Breast epithelium (tissue), 4 donors: ENCODE measurements around the gene PHLPP2. TPM values are rescaled to one million over a fixed set of nuclear protein-coding genes. Genes with fewer than 3 reads are reported as not detected.
A peak's percentile ranks its signal among the peaks of the same experiment; 100 is the strongest.

ENCODE experiments used
- DNase-seq, 2 donors: peaks; one replicate each; pipeline ENCODE4 v3.0.0-alpha.2; 2019; ENCODE audit warnings: low spot score in 2 of 2
- H3K27ac ChIP-seq, 2 donors: fragments of 200-600 bp; sonication (generic) in 1 of 2; one replicate each; pipeline ENCODE4 v1.5.1; 2016 to 2019; ENCODE audit warnings: mild to moderate bottlenecking in 1 of 2
- H3K27me3 ChIP-seq, 2 donors: fragments of 200-600 bp; sonication (generic) in 1 of 2; one replicate each; pipeline versions ENCODE4 v1.5.1 to v1.6.0; 2017 to 2019; ENCODE audit warnings: control low read depth in 1 of 2, mild to moderate bottlenecking in 1 of 2
- H3K36me3 ChIP-seq: fragments of 200-600 bp; one replicate; pipeline ENCODE4 v1.5.1; 2019
- H3K4me1 ChIP-seq, 2 donors: fragments of 200-600 bp; sonication (generic); one replicate each; pipeline ENCODE4 v1.5.1; 2016 to 2019; ENCODE audit warnings: control low read depth in 1 of 2
- H3K4me3 ChIP-seq, 3 donors: fragments of 200-600 bp; sonication (generic); 1 replicate in 2 of 3; 2 replicates in 1 of 3; pipeline ENCODE4 v1.5.1; 2016 to 2019; ENCODE audit warnings: mild to moderate bottlenecking in 3 of 3, moderate library complexity in 2 of 3
- H3K9me3 ChIP-seq, 2 donors: fragments of 200-600 bp; sonication (generic) in 1 of 2; one replicate each; pipeline ENCODE4 v1.5.1; 2016 to 2019; ENCODE audit warnings: control low read depth in 1 of 2
- CTCF ChIP-seq, 3 donors: fragments of 450-650 bp; IDR thresholded peaks; one replicate each; pipeline ENCODE4 v1.5.1; 2016 to 2017; ENCODE audit warnings: antibody characterized with exemption in 3 of 3, mild to moderate bottlenecking in 3 of 3, moderate library complexity in 3 of 3
- POLR2A ChIP-seq: fragments of 450-650 bp; IDR thresholded peaks from one replicate; pipeline ENCODE4 v1.6.1; 2016; ENCODE audit warnings: antibody characterized with exemption, mild to moderate bottlenecking, moderate library complexity
- POLR2AphosphoS5 ChIP-seq, 3 donors: sonication (generic); formaldehyde crosslinking; IDR thresholded peaks; one replicate each; pipeline ENCODE4 v1.6.1; 2017; ENCODE audit warnings: antibody characterized with exemption in 3 of 3
- intact Hi-C: fragments of 100-400 bp; cut with DNase I; formaldehyde crosslinking; loops from one replicate; pipeline ENCODE4 v1.15.1; 2023; ENCODE audit warnings: low total_unique reads
- total RNA-seq, 3 donors: library from RNA; depleted of rRNA; stranded (reverse); fragments of >200 nt; gene quantifications; one replicate each; pipeline ENCODE4 v1.1.0, GENCODE V29; 2016

Gene PHLPP2
- total RNA-seq, 3 donors from 2014 or later, result 12.5 to 16.1 (median 15.5) TPM

DNA sequence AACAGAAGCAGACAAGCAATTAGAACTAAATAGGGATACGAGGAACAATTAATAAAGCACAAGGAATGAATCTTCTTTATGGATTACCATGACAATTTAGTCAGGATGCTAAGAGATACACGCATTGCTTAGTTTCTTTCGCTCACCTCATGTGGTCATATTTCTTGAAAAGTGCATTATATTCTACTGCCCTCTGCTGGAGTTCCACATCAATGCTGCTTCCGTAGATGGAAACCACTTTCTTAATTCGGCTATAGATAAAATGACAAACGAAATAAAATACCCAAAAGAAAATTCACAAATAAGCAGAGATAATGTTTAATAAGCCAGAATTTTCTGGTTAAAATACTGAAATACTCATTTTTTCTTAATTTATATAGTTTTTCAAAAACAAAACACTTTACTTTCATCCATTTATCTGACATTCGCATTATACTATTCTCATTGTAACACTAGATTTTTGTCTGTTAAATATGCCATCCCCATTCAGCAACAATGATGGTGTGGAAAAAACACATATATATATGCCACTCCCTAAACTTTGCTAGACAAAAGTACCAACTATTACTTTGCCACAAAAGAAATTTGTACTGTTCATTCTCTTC, 22.0 kb upstream of the PHLPP2 start:
- H3K27ac ChIP-seq, result no peak overlapping the region
- DNase-seq, result no peak
- TF ChIP-seq CTCF (IDR thresholded peaks at IDR 0.05) (peak; percentile 35 to 62 (median 52)), POLR2A (no peak)
- H3K9me3 ChIP-seq, result no peaks in the 10 kb centered on the region
- H3K27me3 ChIP-seq, result no peaks in the 10 kb centered on the region
- H3K36me3 ChIP-seq, result peaks cover 12% of the 10 kb centered on the region
- intact Hi-C loops, result no loop called here
- no peak overlapping the region for H3K4me3 ChIP-seq
- no peaks in the 10 kb centered on the region for H3K4me1 ChIP-seq

DNA sequence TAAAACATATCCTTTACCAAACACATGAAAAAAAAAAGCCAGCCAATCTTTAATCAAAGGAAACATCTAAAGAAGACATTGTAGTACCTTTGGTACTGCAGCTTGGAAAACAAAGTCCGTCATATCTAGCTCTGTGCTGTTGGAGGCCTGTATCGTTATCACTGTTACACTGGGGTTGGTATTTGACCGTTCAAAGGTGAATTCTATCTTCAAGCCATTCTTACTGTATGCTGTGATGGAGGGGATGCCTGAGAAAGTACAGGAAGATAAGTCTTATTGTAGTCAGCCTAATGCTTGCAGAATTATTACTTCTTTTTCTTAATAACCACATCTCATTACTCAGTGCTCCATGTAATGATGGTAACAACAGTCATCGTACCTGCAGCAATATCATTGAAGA, 14.4 kb upstream of the PHLPP2 start:
- no peak for DNase-seq
- TF ChIP-seq CTCF (IDR thresholded peaks at IDR 0.05) (no peak), POLR2AphosphoS5 (IDR thresholded peaks at IDR 0.05) (no peak), POLR2A (no peak)
- H3K27ac ChIP-seq, result no peak overlapping the region
- no peaks in the 10 kb centered on the region for H3K9me3 ChIP-seq
- H3K4me3 ChIP-seq, result no peak overlapping the region
- intact Hi-C loops, result no loop called here
- H3K27me3 ChIP-seq, result no peaks in the 10 kb centered on the region
- H3K36me3 ChIP-seq, result peaks cover 5% of the 10 kb centered on the region
- no peaks in the 10 kb centered on the region for H3K4me1 ChIP-seq

- no peaks in the 10 kb centered on the region for H3K4me1 ChIP-seq
- no peak overlapping the region for H3K4me3 ChIP-seq
- H3K9me3 ChIP-seq, result no peaks in the 10 kb centered on the region
- no peaks in the 10 kb centered on the region for H3K27me3 ChIP-seq
- TF ChIP-seq POLR2A, result no peak
- no peak overlapping the region for H3K27ac ChIP-seq
- intact Hi-C loops, result no loop called here
- peaks cover 8% of the 10 kb centered on the region for H3K36me3 ChIP-seq
- no peak for DNase-seq
Measured at GRCh38 chr16:71737501-71737900, 13.0 kb upstream of the PHLPP2 start.

DNA sequence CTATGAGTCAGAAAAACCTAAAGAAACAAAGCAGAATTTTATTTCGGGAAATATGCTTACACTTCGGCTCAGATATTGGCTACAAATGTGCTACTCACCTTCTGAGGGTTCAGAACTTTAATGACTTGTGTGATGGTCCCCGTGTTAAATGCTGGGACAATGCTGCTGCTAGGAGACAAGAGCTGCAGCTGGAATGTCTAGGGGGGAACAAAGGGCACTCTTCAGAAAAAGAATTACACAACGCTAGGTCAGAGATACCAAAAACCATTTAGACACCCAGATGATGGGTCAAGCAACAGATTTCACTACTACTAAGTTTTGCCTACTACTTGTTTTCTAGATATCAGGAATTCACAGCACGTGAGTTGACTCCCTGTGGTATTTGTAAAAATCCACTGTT, 10.0 kb upstream of the PHLPP2 start:
- Histone ChIP-seq H3K4me1 (no peaks in the 10 kb centered on the region), H3K27me3 (no peaks in the 10 kb centered on the region), H3K36me3 (peaks cover 8% of the 10 kb centered on the region), H3K4me3 (no peak overlapping the region), H3K27ac (no peak overlapping the region), H3K9me3 (no peaks in the 10 kb centered on the region)
- DNase-seq, result no peak
- intact Hi-C loops, result no loop called here
- TF ChIP-seq POLR2AphosphoS5 (IDR thresholded peaks at IDR 0.05) (no peak), POLR2A (no peak), CTCF (IDR thresholded peaks at IDR 0.05) (no peak)

DNA sequence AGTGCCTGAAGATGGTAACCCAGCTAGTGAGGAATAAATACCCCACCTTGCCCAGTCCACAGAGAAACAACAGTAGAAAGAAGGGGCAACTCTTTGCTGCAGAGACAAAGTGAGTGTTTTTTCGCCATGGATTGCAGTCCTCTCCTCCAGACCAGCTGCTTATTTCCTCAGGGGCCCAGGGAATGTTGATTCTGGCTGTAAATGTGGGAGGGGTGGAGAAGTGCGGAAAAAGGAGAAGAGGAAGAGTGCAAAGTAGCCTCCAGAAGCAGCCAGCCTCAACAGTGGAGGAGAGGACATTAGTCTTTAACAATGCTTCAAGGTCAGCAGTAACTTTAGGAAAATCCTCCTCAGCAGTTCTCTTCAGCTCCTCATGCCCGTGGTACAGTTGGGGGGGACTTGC, 8.1 kb upstream of the PHLPP2 start:
- H3K4me3 ChIP-seq, result no peak overlapping the region
- H3K4me1 ChIP-seq, result no peaks in the 10 kb centered on the region
- no peaks in the 10 kb centered on the region for H3K27me3 ChIP-seq
- no peak for TF ChIP-seq POLR2AphosphoS5 (IDR thresholded peaks at IDR 0.05)
- TF ChIP-seq POLR2A, result no peak
- TF ChIP-seq CTCF (IDR thresholded peaks at IDR 0.05), result no peak
- no peaks in the 10 kb centered on the region for H3K9me3 ChIP-seq
- peaks cover 8% of the 10 kb centered on the region for H3K36me3 ChIP-seq
- H3K27ac ChIP-seq, result no peak overlapping the region
- intact Hi-C loops, result no loop called here
- no peak for DNase-seq
